ENCODE results near the gene AKR7A3.

- TF ChIP-seq EZH2phosphoT487 (IDR thresholded peaks at IDR 0.05; ENCODE audit: insufficient read depth, low read depth) (no peak), EZH2 (IDR thresholded peaks at IDR 0.05; ENCODE audit: insufficient read depth, poor library complexity, severe bottlenecking) (no peak)
These were observed 20.7 kb upstream of the AKR7A3 start for GRCh38 chr1:19309123-19309813.
